ENCODE results near the gene DLG2. TPM values are rescaled to one million over a fixed set of nuclear protein-coding genes. Genes with fewer than 3 reads are reported as not detected.

Gene DLG2
- total RNA-seq, 1 donor from 2014 or later, result 7.2 TPM

- no peaks in the 10 kb centered on the region for H3K36me3 ChIP-seq
- H3K27me3 ChIP-seq (ENCODE audit: low read depth), result no peaks in the 10 kb centered on the region
- TF ChIP-seq, protein P1, sequence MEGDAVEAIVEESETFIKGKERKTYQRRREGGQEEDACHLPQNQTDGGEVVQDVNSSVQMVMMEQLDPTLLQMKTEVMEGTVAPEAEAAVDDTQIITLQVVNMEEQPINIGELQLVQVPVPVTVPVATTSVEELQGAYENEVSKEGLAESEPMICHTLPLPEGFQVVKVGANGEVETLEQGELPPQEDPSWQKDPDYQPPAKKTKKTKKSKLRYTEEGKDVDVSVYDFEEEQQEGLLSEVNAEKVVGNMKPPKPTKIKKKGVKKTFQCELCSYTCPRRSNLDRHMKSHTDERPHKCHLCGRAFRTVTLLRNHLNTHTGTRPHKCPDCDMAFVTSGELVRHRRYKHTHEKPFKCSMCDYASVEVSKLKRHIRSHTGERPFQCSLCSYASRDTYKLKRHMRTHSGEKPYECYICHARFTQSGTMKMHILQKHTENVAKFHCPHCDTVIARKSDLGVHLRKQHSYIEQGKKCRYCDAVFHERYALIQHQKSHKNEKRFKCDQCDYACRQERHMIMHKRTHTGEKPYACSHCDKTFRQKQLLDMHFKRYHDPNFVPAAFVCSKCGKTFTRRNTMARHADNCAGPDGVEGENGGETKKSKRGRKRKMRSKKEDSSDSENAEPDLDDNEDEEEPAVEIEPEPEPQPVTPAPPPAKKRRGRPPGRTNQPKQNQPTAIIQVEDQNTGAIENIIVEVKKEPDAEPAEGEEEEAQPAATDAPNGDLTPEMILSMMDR (IDR thresholded peaks at IDR 0.05), result no peak
- H3K27ac ChIP-seq, result no peak overlapping the region
- DNase-seq (no peak), ATAC-seq (no peak)
- intact Hi-C loops (cut with DNase I), result no loop called here
- no peak overlapping the region for H3K4me3 ChIP-seq
- H3K4me1 ChIP-seq, result no peaks in the 10 kb centered on the region
- H3K9me3 ChIP-seq, result no peaks in the 10 kb centered on the region
Observed at GRCh38 chr11:83409476-83409875, 2217.7 kb downstream of the DLG2 start.

- no peak overlapping the region for H3K4me3 ChIP-seq
- no peak for DNase-seq
- ATAC-seq, result no peak
- H3K36me3 ChIP-seq, result no peaks in the 10 kb centered on the region
- no peak overlapping the region for H3K27ac ChIP-seq
- TF ChIP-seq, protein P1 (IDR thresholded peaks at IDR 0.05), result no peak
- H3K9me3 ChIP-seq, result no peaks in the 10 kb centered on the region
- H3K27me3 ChIP-seq (ENCODE audit: low read depth), result no peaks in the 10 kb centered on the region
- intact Hi-C loops (cut with DNase I), result no loop called here
- no peaks in the 10 kb centered on the region for H3K4me1 ChIP-seq
Observed at GRCh38 chr11:83408946-83409345, 2218.2 kb downstream of the DLG2 start.

Other genes starting within 250 kb of the DLG2 start
- 49.6 TPM for gene TMEM126B, start 1.2 kb upstream of the DLG2 start, total RNA-seq
- 26.9 TPM for gene TMEM126A, start 20.6 kb upstream of the DLG2 start, total RNA-seq
- 39.6 TPM for gene CREBZF, start 37.8 kb upstream of the DLG2 start, total RNA-seq
- gene CCDC89, start 58.9 kb upstream of the DLG2 start, total RNA-seq, result 1.6 TPM
- gene SYTL2, start 183.8 kb upstream of the DLG2 start, total RNA-seq, result 23.6 TPM
- gene CCDC83, start 228.0 kb upstream of the DLG2 start, total RNA-seq, result not detected